Glutamatergic neuron (in vitro differentiated cells): ENCODE measurements around the gene BICRAL. TPM values are rescaled to one million over a fixed set of nuclear protein-coding genes. Genes with fewer than 3 reads are reported as not detected.
A peak's percentile ranks its signal among the peaks of the same experiment; 100 is the strongest.
"Not testable (repeated sequence)": the region's sequence is repeated elsewhere in the genome, so short reads cannot be mapped to it uniquely, and the experiment has no call there.

Source experiments
- DNase-seq: peaks from one replicate; pipeline ENCODE4 v3.0.0; 2022
- H3K27ac Mint-ChIP-seq: one replicate; pipeline ENCODE4 v1.8.0; 2020; ENCODE audit warnings: mild to moderate bottlenecking, mixed read lengths, inconsistent platforms; ENCODE audit not compliant: unreplicated experiment
- H3K27me3 Mint-ChIP-seq: one replicate; pipeline ENCODE4 v1.8.0; 2020; ENCODE audit warnings: mild to moderate bottlenecking, moderate library complexity, mixed read lengths, inconsistent platforms; ENCODE audit not compliant: unreplicated experiment
- H3K36me3 Mint-ChIP-seq: one replicate; pipeline ENCODE4 v1.8.0; 2020; ENCODE audit warnings: mild to moderate bottlenecking, mixed read lengths, inconsistent platforms; ENCODE audit not compliant: unreplicated experiment
- H3K4me1 Mint-ChIP-seq: one replicate; pipeline ENCODE4 v1.8.0; 2020; ENCODE audit warnings: mild to moderate bottlenecking, low read depth, mixed read lengths, inconsistent platforms; ENCODE audit not compliant: unreplicated experiment
- H3K4me3 Mint-ChIP-seq: one replicate; pipeline ENCODE4 v1.8.0; 2020; ENCODE audit warnings: mild to moderate bottlenecking, mixed read lengths, inconsistent platforms; ENCODE audit not compliant: unreplicated experiment
- H3K9me3 Mint-ChIP-seq: one replicate; pipeline ENCODE4 v1.8.0; 2020; ENCODE audit warnings: mild to moderate bottlenecking, moderate library complexity, mixed read lengths, inconsistent platforms; ENCODE audit not compliant: unreplicated experiment
- CTCF ChIP-seq: fragments of 200-600 bp; sonication (generic); IDR thresholded peaks from one replicate; pipeline ENCODE4 v1.5.0; 2021; ENCODE audit not compliant: partially characterized antibody, unreplicated experiment
- total RNA-seq: library from RNA; stranded (reverse); fragmentation: NEBNext Ultra II Directional; extraction: Animal tissue kit (Norgen Biotek cat#: 25700); gene quantifications from one replicate; pipeline ENCODE4 v1.2.1, GENCODE V29; 2021; ENCODE audit not compliant: unreplicated experiment

Gene BICRAL
- total RNA-seq, 1 donor from 2014 or later, result 11.0 TPM

- peaks cover 13% of the 10 kb centered on the region for H3K4me1 Mint-ChIP-seq
Measured at GRCh38 chr6:42766163-42766670, 15.6 kb upstream of the BICRAL start.

GRCh38 chr6:42769051-42769450 is 12.8 kb upstream of the BICRAL start:
- Mint-ChIP-seq H3K9me3 (peaks cover 3% of the 10 kb centered on the region), H3K27ac (no peak overlapping the region), H3K4me3 (no peak overlapping the region), H3K27me3 (peaks cover 6% of the 10 kb centered on the region), H3K36me3 (no peaks in the 10 kb centered on the region), H3K4me1 (peaks cover 21% of the 10 kb centered on the region)
- no peak for TF ChIP-seq CTCF
- DNase-seq, result no peak

More at GRCh38 chr6:42766163-42766670, 15.6 kb upstream of the BICRAL start:
- no peak overlapping the region for H3K4me3 Mint-ChIP-seq
- H3K27ac Mint-ChIP-seq, result no peak overlapping the region
- no peak for DNase-seq
- H3K36me3 Mint-ChIP-seq, result no peaks in the 10 kb centered on the region
- no peak for TF ChIP-seq CTCF
- peaks cover 3% of the 10 kb centered on the region for H3K27me3 Mint-ChIP-seq
- H3K9me3 Mint-ChIP-seq, result no peaks in the 10 kb centered on the region

- Mint-ChIP-seq H3K4me3 (no peak overlapping the region), H3K9me3 (peaks cover 3% of the 10 kb centered on the region), H3K4me1 (peaks cover 21% of the 10 kb centered on the region)
Measured at GRCh38 chr6:42769836-42770235, 12.0 kb upstream of the BICRAL start.

GRCh38 chr6:42771741-42772100 is 10.1 kb upstream of the BICRAL start:
- H3K4me3 Mint-ChIP-seq, result peak overlapping the region; percentile 41
- TF ChIP-seq CTCF, result no peak

More at GRCh38 chr6:42769836-42770235, 12.0 kb upstream of the BICRAL start:
- H3K36me3 Mint-ChIP-seq, result no peaks in the 10 kb centered on the region
- no peak overlapping the region for H3K27ac Mint-ChIP-seq
- no peak for TF ChIP-seq CTCF
- peaks cover 6% of the 10 kb centered on the region for H3K27me3 Mint-ChIP-seq
- no peak for DNase-seq

GRCh38 chr6:42774201-42774600 is 7.7 kb upstream of the BICRAL start:
- Mint-ChIP-seq H3K4me3 (no peak overlapping the region), H3K4me1 (peaks cover 13% of the 10 kb centered on the region), H3K9me3 (peaks cover 3% of the 10 kb centered on the region), H3K27me3 (peaks cover 5% of the 10 kb centered on the region), H3K36me3 (no peaks in the 10 kb centered on the region), H3K27ac (no peak overlapping the region)
- no peak for TF ChIP-seq CTCF
- no peak for DNase-seq

More at GRCh38 chr6:42771741-42772100, 10.1 kb upstream of the BICRAL start:
- no peak for DNase-seq
- Mint-ChIP-seq H3K36me3 (no peaks in the 10 kb centered on the region), H3K27ac (no peak overlapping the region), H3K27me3 (peaks cover 6% of the 10 kb centered on the region), H3K4me1 (peaks cover 21% of the 10 kb centered on the region), H3K9me3 (peaks cover 3% of the 10 kb centered on the region)

GRCh38 chr6:42774821-42775487 is 6.9 kb upstream of the BICRAL start:
- not testable (repeated sequence) for H3K27me3 Mint-ChIP-seq, H3K4me3 Mint-ChIP-seq, H3K9me3 Mint-ChIP-seq, DNase-seq, H3K36me3 Mint-ChIP-seq, H3K27ac Mint-ChIP-seq
- peaks cover 13% of the 10 kb centered on the region for H3K4me1 Mint-ChIP-seq
